GM23248 (cell line): ENCODE results near the gene TAS2R30. TPM values are rescaled to one million over a fixed set of nuclear protein-coding genes. Genes with fewer than 3 reads are reported as not detected.

Experiments used
- DNase-seq: peaks from one replicate; pipeline ENCODE4 v3.0.0-alpha.2; 2015
- H2AFZ ChIP-seq: fragments of 200-600 bp; sonication (generic); 2 replicates; pipeline ENCODE4 v1.6.1; 2016; ENCODE audit warnings: antibody characterized with exemption
- H3F3A ChIP-seq: fragments of 200-600 bp; sonication (generic); 2 replicates; pipeline ENCODE4 v1.6.1; 2016; ENCODE audit warnings: mild to moderate bottlenecking, antibody characterized with exemption, mixed run types; ENCODE audit not compliant: insufficient read depth
- H3K27ac ChIP-seq: fragments of 200-600 bp; sonication (generic); 2 replicates; pipeline ENCODE4 v1.5.1; 2016; ENCODE audit warnings: mild to moderate bottlenecking
- H3K27me3 ChIP-seq: fragments of 200-600 bp; sonication (generic); replicated peaks from 2 replicates; pipeline ENCODE4 v1.6.1; 2016; ENCODE audit warnings: mild to moderate bottlenecking; ENCODE audit not compliant: insufficient read depth
- H3K36me3 ChIP-seq: fragments of 200-600 bp; sonication (generic); 2 replicates; pipeline ENCODE4 v1.6.1; 2016; ENCODE audit warnings: low read depth, mild to moderate bottlenecking
- H3K4me1 ChIP-seq: fragments of 200-600 bp; sonication (generic); 2 replicates; pipeline ENCODE4 v1.6.1; 2016; ENCODE audit warnings: mild to moderate bottlenecking; ENCODE audit not compliant: insufficient read depth
- H3K4me2 ChIP-seq: fragments of 200-600 bp; sonication (generic); one replicate; pipeline ENCODE4 v1.6.1; 2016; ENCODE audit warnings: mild to moderate bottlenecking; ENCODE audit not compliant: unreplicated experiment
- H3K4me3 ChIP-seq: fragments of 200-600 bp; sonication (generic); 2 replicates; pipeline ENCODE4 v1.5.1; 2016; ENCODE audit warnings: mild to moderate bottlenecking
- H3K79me2 ChIP-seq: fragments of 200-600 bp; sonication (generic); 2 replicates; pipeline ENCODE4 v1.6.1; 2016; ENCODE audit warnings: mild to moderate bottlenecking; ENCODE audit not compliant: insufficient read depth
- H3K9ac ChIP-seq: fragments of 200-600 bp; sonication (generic); 2 replicates; pipeline ENCODE4 v1.6.1; 2016; ENCODE audit warnings: mild to moderate bottlenecking
- H3K9me2 ChIP-seq: fragments of 200-600 bp; sonication (generic); 2 replicates; pipeline ENCODE4 v1.6.1; 2016; ENCODE audit warnings: mixed run types, mild to moderate bottlenecking, moderate library complexity; ENCODE audit not compliant: insufficient read depth
- H3K9me3 ChIP-seq: fragments of 200-600 bp; sonication (generic); one replicate; pipeline ENCODE4 v1.6.1; 2017; ENCODE audit warnings: low read depth
- H4K20me1 ChIP-seq: fragments of 200-600 bp; sonication (generic); 2 replicates; pipeline ENCODE4 v1.6.0; 2016; ENCODE audit not compliant: insufficient read depth
- EZH2 ChIP-seq: fragments of 200-600 bp; sonication (generic); IDR thresholded peaks from 2 replicates; pipeline ENCODE4 v1.6.1; 2018; ENCODE audit warnings: antibody characterized with exemption, mild to moderate bottlenecking; ENCODE audit not compliant: insufficient read depth, poor library complexity, severe bottlenecking
- EZH2phosphoT487 ChIP-seq: fragments of 200-600 bp; sonication (generic); IDR thresholded peaks from 2 replicates; pipeline ENCODE4 v1.6.1; 2018; ENCODE audit warnings: antibody characterized with exemption, moderate library complexity, mild to moderate bottlenecking, low read depth; ENCODE audit not compliant: insufficient read depth
- WGBS, 2 experiments: methylation state at CpG; one replicate each; pipeline ENCODE4 v1.1.6; 2015 to 2017; ENCODE audit warnings: low lambda C conversion rate in 2 of 2, low coverage in 1 of 2; ENCODE audit errors: missing lambda C conversion rate in 2 of 2; 5-methylcytosine and 5-hydroxymethylcytosine counted together
- in situ Hi-C: fragments of 300-500 bp; cut with MboI; formaldehyde crosslinking; loops from 2 replicates; pipeline ENCODE4 v1.15.0; 2020
- polyA plus RNA-seq: library from polyadenylated mRNA; unstranded; fragments of >200 nt; fragmentation: Nextera tagmentation; extraction: Ambion mirVana; gene quantifications from 2 replicates; pipeline ENCODE4 v1.2.1, GENCODE V29; 2016
- total RNA-seq: library from RNA; depleted of rRNA; stranded (reverse); fragments of >200 nt; shearing (Covaris generic); gene quantifications from 2 replicates; pipeline ENCODE4 v1.2.3, GENCODE V29; 2014

The TAS2R30 gene
- total and polyA plus RNA-seq, 2 experiments from 2014 or later, result 0.32 TPM; not detected in 1

- H3K4me1 ChIP-seq, result 0 out of 2 replicates have a peak, but pooled peaks cover 4% of the 10 kb centered on the region
- no peaks in the 10 kb centered on the region for H3K36me3 ChIP-seq
- H3K9me2 ChIP-seq, result no peaks in the 10 kb centered on the region
- H3F3A ChIP-seq, result no peaks in the 10 kb centered on the region
- no peak overlapping the region for H2AFZ ChIP-seq
- in situ Hi-C loops, result no loop called here
- no peak overlapping the region for H3K9ac ChIP-seq
- DNase-seq, result no peak
- H3K9me3 ChIP-seq, result no peaks in the 10 kb centered on the region
- H3K79me2 ChIP-seq, result peaks cover 100% of the 10 kb centered on the region
- H3K27me3 ChIP-seq, result no peaks in the 10 kb centered on the region
- no peak overlapping the region for H3K27ac ChIP-seq
- no peak overlapping the region for H3K4me2 ChIP-seq
- no peak overlapping the region for H3K4me3 ChIP-seq
- H4K20me1 ChIP-seq, result no peaks in the 10 kb centered on the region; the same call in 1 of the 2 replicates
- no peak for TF ChIP-seq EZH2phosphoT487
- no peak for TF ChIP-seq EZH2
Observed at GRCh38 chr12:11164384-11164783, 29.9 kb upstream of the TAS2R30 start.

DNA sequence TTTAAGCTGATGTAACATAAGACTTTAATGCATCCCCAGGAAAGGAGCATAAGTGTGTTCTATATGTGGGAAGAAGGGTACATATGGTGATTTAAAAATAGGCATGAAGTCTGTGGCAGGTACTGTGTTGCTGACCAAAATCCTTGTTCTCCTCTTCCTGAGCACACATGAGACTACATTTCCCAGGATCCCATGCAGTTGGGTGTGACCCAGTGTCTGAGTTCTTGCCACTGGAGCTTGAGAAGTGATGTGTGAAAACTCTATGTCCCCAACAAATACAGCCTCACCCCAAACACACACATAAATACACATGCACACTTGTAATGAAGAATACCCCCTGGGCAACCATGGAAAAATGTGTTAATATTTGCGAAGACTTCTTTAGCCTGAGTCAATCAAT, 28.1 kb upstream of the TAS2R30 start:
- Histone ChIP-seq H3K27me3 (no peaks in the 10 kb centered on the region), H3K79me2 (peaks cover 100% of the 10 kb centered on the region), H3K36me3 (no peaks in the 10 kb centered on the region), H3K4me1 (no peaks in the 10 kb centered on the region), H3K9me2 (no peaks in the 10 kb centered on the region), H3K9me3 (no peaks in the 10 kb centered on the region), H4K20me1 (no peaks in the 10 kb centered on the region), H3F3A (no peaks in the 10 kb centered on the region), H3K4me2 (no peak overlapping the region), H3K4me3 (no peak overlapping the region), H2AFZ (no peak overlapping the region), H3K27ac (no peak overlapping the region), H3K9ac (no peak overlapping the region)
- TF ChIP-seq EZH2 (no peak), EZH2phosphoT487 (no peak)
- peak; percentile 4 for DNase-seq
- WGBS, 2 experiments, result 96 to 97% methylated on average over 1 of the region's 1 CpG
- in situ Hi-C loops, result no loop called here

DNA sequence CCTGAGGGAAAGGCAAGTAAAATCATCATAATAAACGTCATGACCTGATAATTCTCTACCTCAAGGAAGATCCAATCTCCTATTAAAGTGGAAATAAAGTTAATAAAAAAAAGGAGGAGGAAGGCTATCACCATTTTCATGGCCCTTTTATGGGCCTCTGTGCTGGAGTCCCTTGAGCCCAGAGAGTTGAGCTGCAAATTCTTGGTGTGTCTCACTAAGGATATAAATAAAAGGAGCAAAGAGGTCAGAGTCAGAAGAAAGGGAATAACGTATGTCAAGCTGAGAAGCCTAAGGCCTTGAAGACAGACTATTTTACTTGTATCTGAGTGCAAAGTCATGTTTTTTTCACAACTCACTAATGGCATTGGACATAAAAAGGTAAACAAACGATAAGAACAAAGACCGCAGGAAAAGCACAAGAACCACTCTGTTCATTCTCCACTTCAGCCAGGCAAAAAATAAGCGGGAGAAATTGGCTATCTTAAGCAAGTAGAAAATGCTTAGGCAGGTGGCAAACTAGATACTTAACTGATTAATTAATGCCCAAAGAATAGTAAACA, 24.5 kb upstream of the TAS2R30 start:
- no peak overlapping the region for H3K9ac ChIP-seq
- no peak for DNase-seq
- no peak overlapping the region for H3K27ac ChIP-seq
- no peak overlapping the region for H3K4me2 ChIP-seq
- 57 to 61% methylated on average over 5 of the region's 5 CpGs for WGBS, 2 experiments
- H3K79me2 ChIP-seq, result peaks cover 100% of the 10 kb centered on the region
- no peaks in the 10 kb centered on the region for H4K20me1 ChIP-seq
- no peaks in the 10 kb centered on the region for H3K27me3 ChIP-seq
- in situ Hi-C loops, result no loop called here
- 0 out of 2 replicates have a peak, but pooled peaks cover 3% of the 10 kb centered on the region for H3F3A ChIP-seq
- no peak overlapping the region for H3K4me3 ChIP-seq
- H3K9me2 ChIP-seq, result no peaks in the 10 kb centered on the region
- H3K4me1 ChIP-seq, result no peaks in the 10 kb centered on the region
- no peaks in the 10 kb centered on the region for H3K36me3 ChIP-seq
- H3K9me3 ChIP-seq, result no peaks in the 10 kb centered on the region
- no peak for TF ChIP-seq EZH2phosphoT487
- no peak for TF ChIP-seq EZH2
- no peak overlapping the region for H2AFZ ChIP-seq

DNA sequence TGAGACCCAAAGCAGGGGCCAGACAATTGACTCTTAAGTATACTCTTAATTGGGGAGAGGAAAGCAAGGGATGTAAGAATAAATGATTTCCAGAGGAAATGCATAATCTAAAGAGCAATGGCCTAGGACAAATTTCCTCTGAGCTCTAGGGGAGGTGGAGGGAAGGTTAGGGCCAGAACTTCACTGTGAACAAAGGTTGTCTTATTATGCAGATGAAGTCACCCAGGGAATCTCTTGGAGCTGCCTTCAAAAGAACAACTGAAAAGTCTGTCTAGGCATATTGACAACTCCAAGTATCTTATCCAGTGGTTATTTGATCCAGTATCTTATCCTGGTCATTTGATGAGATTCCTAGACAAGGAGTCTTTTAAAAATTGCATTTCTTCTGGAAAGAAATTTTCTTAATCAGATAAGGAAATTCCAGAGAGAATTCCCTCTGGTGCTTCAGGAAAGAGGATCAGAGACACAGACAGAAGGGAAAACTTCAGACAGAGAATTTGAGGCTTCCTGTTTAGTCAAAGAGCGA, 20.0 kb upstream of the TAS2R30 start:
- Histone ChIP-seq H3K9ac (no peak overlapping the region), H3K4me1 (no peaks in the 10 kb centered on the region), H3K4me2 (no peak overlapping the region), H3K4me3 (no peak overlapping the region), H4K20me1 (no peaks in the 10 kb centered on the region), H3K9me2 (no peaks in the 10 kb centered on the region), H3F3A (0 out of 2 replicates have a peak, but pooled peaks cover 3% of the 10 kb centered on the region), H3K27ac (no peak overlapping the region), H3K36me3 (no peaks in the 10 kb centered on the region), H3K79me2 (peaks cover 83% of the 10 kb centered on the region), H2AFZ (no peak overlapping the region), H3K27me3 (no peaks in the 10 kb centered on the region), H3K9me3 (no peaks in the 10 kb centered on the region)
- in situ Hi-C loops, result no loop called here
- TF ChIP-seq EZH2 (no peak), EZH2phosphoT487 (no peak)
- no peak for DNase-seq
- WGBS, 2 experiments, result 97 to 100% methylated on average over 1 of the region's 1 CpG

- Histone ChIP-seq H3K9me3 (no peaks in the 10 kb centered on the region), H3K27me3 (no peaks in the 10 kb centered on the region), H2AFZ (no peak overlapping the region), H3K27ac (no peak overlapping the region), H3F3A (0 out of 2 replicates have a peak, but pooled peaks cover 3% of the 10 kb centered on the region), H3K79me2 (peaks cover 66% of the 10 kb centered on the region), H3K4me1 (no peaks in the 10 kb centered on the region), H3K9ac (no peak overlapping the region), H3K9me2 (no peaks in the 10 kb centered on the region), H3K4me3 (no peak overlapping the region), H3K4me2 (no peak overlapping the region), H4K20me1 (no peaks in the 10 kb centered on the region), H3K36me3 (no peaks in the 10 kb centered on the region)
- no peak for DNase-seq
- TF ChIP-seq EZH2 (no peak), EZH2phosphoT487 (no peak)
- in situ Hi-C loops, result no loop called here
- WGBS, 2 experiments, result 81% methylated on average over 2 of the region's 2 CpGs
Observed at GRCh38 chr12:11152725-11153124, 18.3 kb upstream of the TAS2R30 start.
